Measurements from ENCODE around the gene ABO. TPM values are rescaled to one million over a fixed set of nuclear protein-coding genes. Genes with fewer than 3 reads are reported as not detected.
A peak's percentile ranks its signal among the peaks of the same experiment; 100 is the strongest.

ABO gene
- total RNA-seq (2022): 2.8 and 3.3 TPM in 2 replicates
- Bru-seq, nascent RNA: percentile 37 among the genes with signal in this experiment
- percentile 45 among the genes with signal in this experiment for BruChase-seq, experiment 1, labeled RNA remaining after a 6-hour chase
- percentile 46 among the genes with signal in this experiment for BruChase-seq, experiment 2, labeled RNA remaining after a 2-hour chase
- long read RNA-seq, full-length matches to known transcripts: 2 of 6 reads
- long read RNA-seq, partial matches to known transcripts: 1 of 6 reads
- long read RNA-seq, other reads (novel, unspliced or antisense): 3 of 6 reads

- H3K4me3 Mint-ChIP-seq (ENCODE audit: low read depth, unreplicated experiment): peak within 1 kb of the TSS; percentile 24
- H3K4me1 Mint-ChIP-seq (ENCODE audit: low read depth, unreplicated experiment): no peaks in the 10 kb centered on the region
- H3K27ac Mint-ChIP-seq (ENCODE audit: unreplicated experiment): no peak within 1 kb of the TSS
- H3K27me3 Mint-ChIP-seq (ENCODE audit: unreplicated experiment): peaks cover 45% of the 10 kb centered on the region
- intact Hi-C loops (cut with micrococcal nuclease; ENCODE audit: unreplicated experiment): loop anchor here (5.0 kb wide), 1 partner anchor 88 kb away; no protein-coding TSS in a partner anchor
- DNase-seq: peak; percentile 56
- peak; percentile 33 for TF ChIP-seq CTCF (IDR thresholded peaks at IDR 0.05; ENCODE audit: unreplicated experiment)
- H3K9me3 Mint-ChIP-seq (ENCODE audit: low read depth, unreplicated experiment): peaks cover 4% of the 10 kb centered on the region
- H3K36me3 Mint-ChIP-seq (ENCODE audit: insufficient read depth, unreplicated experiment): no peaks in the 10 kb centered on the region
- CTCF ChIA-PET: interaction anchor here (0.8 to 1.5 kb wide), 2 partner anchors 11 to 37 kb away, joined by 3 to 4 read pairs; no protein-coding TSS in a partner anchor
- BruUV-seq (replicated peaks): no TSS peak
Observed at GRCh38 chr9:133275105-133276000, at the start of gene ABO. TSS of gene ABO (minus strand) at chr9:133275201.

- Mint-ChIP-seq H3K4me3 (ENCODE audit: low read depth, unreplicated experiment) (no peak overlapping the region), H3K27ac (ENCODE audit: unreplicated experiment) (no peak overlapping the region), H3K36me3 (ENCODE audit: insufficient read depth, unreplicated experiment) (peaks cover 10% of the 10 kb centered on the region), H3K9me3 (ENCODE audit: low read depth, unreplicated experiment) (peaks cover 7% of the 10 kb centered on the region), H3K4me1 (ENCODE audit: low read depth, unreplicated experiment) (peaks cover 9% of the 10 kb centered on the region), H3K27me3 (ENCODE audit: unreplicated experiment) (peaks cover 36% of the 10 kb centered on the region)
- intact Hi-C loops (cut with micrococcal nuclease; ENCODE audit: unreplicated experiment): no loop called here
- no peak for DNase-seq
- BruUV-seq (replicated peaks): no TSS peak
- TF ChIP-seq CTCF (IDR thresholded peaks at IDR 0.05; ENCODE audit: unreplicated experiment): no peak
- CTCF ChIA-PET: no interaction called here
Observed at GRCh38 chr9:133323991-133324703, 49.1 kb upstream of the ABO start.

DNA sequence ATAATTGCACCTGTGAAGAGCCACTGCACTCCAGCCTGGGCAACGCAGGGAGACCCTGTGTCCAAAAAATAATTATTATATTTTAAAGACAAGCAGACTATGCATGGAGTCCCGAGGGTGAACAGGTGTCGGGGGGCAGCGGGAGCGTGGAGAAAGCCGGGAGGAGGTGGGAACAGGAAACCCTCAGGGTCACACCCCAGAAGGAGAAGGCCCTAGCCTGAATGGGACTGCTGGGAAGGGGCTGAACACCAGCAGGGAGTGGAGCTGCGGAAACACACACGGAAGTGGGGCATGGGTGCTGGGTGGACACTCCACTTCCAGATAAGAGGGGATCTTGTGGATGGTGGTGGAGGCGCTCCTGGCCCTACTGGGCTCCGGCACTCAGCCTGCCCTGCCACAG is 48.2 kb upstream of the ABO start:
- Mint-ChIP-seq H3K27me3 (ENCODE audit: unreplicated experiment) (peaks cover 36% of the 10 kb centered on the region), H3K36me3 (ENCODE audit: insufficient read depth, unreplicated experiment) (peaks cover 3% of the 10 kb centered on the region), H3K4me3 (ENCODE audit: low read depth, unreplicated experiment) (no peak overlapping the region), H3K4me1 (ENCODE audit: low read depth, unreplicated experiment) (no peaks in the 10 kb centered on the region), H3K27ac (ENCODE audit: unreplicated experiment) (no peak overlapping the region), H3K9me3 (ENCODE audit: low read depth, unreplicated experiment) (peaks cover 3% of the 10 kb centered on the region)
- no peak for TF ChIP-seq CTCF (IDR thresholded peaks at IDR 0.05; ENCODE audit: unreplicated experiment)
- no peak for DNase-seq
- CTCF ChIA-PET: no interaction called here
- intact Hi-C loops (cut with micrococcal nuclease; ENCODE audit: unreplicated experiment): no loop called here
- no TSS peak for BruUV-seq (replicated peaks)

GRCh38 chr9:133322701-133323100 is 47.7 kb upstream of the ABO start:
- BruUV-seq (replicated peaks): no TSS peak
- Mint-ChIP-seq H3K27me3 (ENCODE audit: unreplicated experiment) (peaks cover 36% of the 10 kb centered on the region), H3K4me1 (ENCODE audit: low read depth, unreplicated experiment) (no peaks in the 10 kb centered on the region), H3K9me3 (ENCODE audit: low read depth, unreplicated experiment) (peaks cover 3% of the 10 kb centered on the region), H3K27ac (ENCODE audit: unreplicated experiment) (no peak overlapping the region), H3K36me3 (ENCODE audit: insufficient read depth, unreplicated experiment) (no peaks in the 10 kb centered on the region), H3K4me3 (ENCODE audit: low read depth, unreplicated experiment) (no peak overlapping the region)
- no peak for DNase-seq
- CTCF ChIA-PET: no interaction called here
- no peak for TF ChIP-seq CTCF (IDR thresholded peaks at IDR 0.05; ENCODE audit: unreplicated experiment)
- intact Hi-C loops (cut with micrococcal nuclease; ENCODE audit: unreplicated experiment): no loop called here

All from Calu3 (cell line).